B cell (primary cell): ENCODE measurements around the gene CCDC88C.

ENCODE experiments used
- CTCF ChIP-seq: fragments of 200-600 bp; IDR thresholded peaks from one replicate; pipeline ENCODE4 v1.8.0; 2022; ENCODE audit warnings: antibody characterized with exemption, mild to moderate bottlenecking
- EZH2 ChIP-seq: IDR thresholded peaks from 2 replicates; pipeline ENCODE4 v1.6.1; 2012; ENCODE audit warnings: borderline replicate concordance, low read depth, mild to moderate bottlenecking, moderate library complexity, low read length; ENCODE audit not compliant: insufficient read depth, poor library complexity, severe bottlenecking

GRCh38 chr14:91331721-91332120, 85.9 kb downstream of the CCDC88C start:
- TF ChIP-seq CTCF (no peak), EZH2 (no peak)
